Stomach (tissue), 9 donors: ENCODE measurements around the gene MYT1. TPM values are rescaled to one million over a fixed set of nuclear protein-coding genes. Genes with fewer than 3 reads are reported as not detected.
"Not testable (repeated sequence)": the region's sequence is repeated elsewhere in the genome, so short reads cannot be mapped to it uniquely, and the experiment has no call there.

ENCODE experiments used
- DNase-seq, 2 donors: peaks; one replicate each; pipeline versions ENCODE4 v3.0.0 to v3.0.0-alpha.2; 2013 to 2019
- H3K27ac ChIP-seq, 5 donors: fragments of 200-600 bp in 4 of 5; sonication (generic) in 4 of 5; one replicate each; pipeline ENCODE4 v1.5.1; 2013 to 2019; ENCODE audit warnings: mild to moderate bottlenecking in 1 of 5, moderate library complexity in 1 of 5
- H3K27me3 ChIP-seq, 3 donors: fragments of 200-600 bp; sonication (generic); one replicate each; pipeline ENCODE4 v1.5.1; 2017 to 2019; ENCODE audit warnings: mixed run types in 1 of 3
- H3K36me3 ChIP-seq, 4 donors: fragments of 200-600 bp; sonication (generic); 1 replicate in 3 of 4; 2 replicates in 1 of 4; pipeline ENCODE4 v1.5.1; 2016 to 2019
- H3K4me1 ChIP-seq, 4 donors: fragments of 200-600 bp; sonication (generic); one replicate each; pipeline ENCODE4 v1.5.1; 2016 to 2019
- H3K4me3 ChIP-seq, 4 donors: fragments of 200-600 bp; sonication (generic) in 3 of 4; one replicate each; pipeline ENCODE4 v1.5.1; 2016 to 2019; ENCODE audit warnings: mild to moderate bottlenecking in 1 of 4
- H3K9me3 ChIP-seq, 4 donors: fragments of 200-600 bp; sonication (generic); one replicate each; pipeline ENCODE4 v1.5.1; 2016 to 2019
- EP300 ChIP-seq: sonication (generic); formaldehyde crosslinking; IDR thresholded peaks from one replicate; pipeline ENCODE4 v1.6.1; 2017; ENCODE audit warnings: antibody characterized with exemption
- POLR2A ChIP-seq, 4 donors: fragments of 450-650 bp; IDR thresholded peaks; one replicate each; pipeline ENCODE4 v1.6.1; 2016; ENCODE audit warnings: antibody characterized with exemption in 4 of 4, control low read depth in 2 of 4, mild to moderate bottlenecking in 1 of 4, moderate library complexity in 1 of 4
- POLR2AphosphoS5 ChIP-seq, 3 donors: sonication (generic); formaldehyde crosslinking; IDR thresholded peaks; one replicate each; pipeline ENCODE4 v1.6.1; 2016; ENCODE audit warnings: antibody characterized with exemption in 3 of 3
- WGBS, 5 donors: extraction: QIAGEN DNeasy Blood & Tissue Kit in 3 of 5; methylation state at CpG; one replicate each; pipeline versions ENCODE4 v1.1.5 to v1.1.7; 2013 to 2018; 5-methylcytosine and 5-hydroxymethylcytosine counted together
- intact Hi-C: fragments of 100-400 bp; cut with DNase I; formaldehyde crosslinking; loops from one replicate; pipeline ENCODE4 v1.15.1; 2023; ENCODE audit warnings: low total_unique reads
- polyA plus RNA-seq, 3 donors: library from polyadenylated mRNA; stranded (reverse); fragments of 200-250 nt; gene quantifications; one replicate each; pipeline ENCODE4 v1.2.3, GENCODE V29; 2013
- total RNA-seq, 5 donors: library from RNA; depleted of rRNA; stranded (reverse); fragments of >200 nt; gene quantifications; one replicate each; pipeline versions ENCODE4 v1.1.0 to v1.2.3, GENCODE V29; 2014 to 2016
- TF ChIP-seq, protein P1 (sequence below), 7 experiments: fragments of 450-650 bp in 4 of 7; fragments of 200-600 bp in 3 of 7; sonication (generic) in 3 of 7; IDR thresholded peaks; one replicate each; pipeline ENCODE4 v1.5.1; 2016 to 2019; ENCODE audit warnings: antibody characterized with exemption in 7 of 7, control low read depth in 2 of 7, mild to moderate bottlenecking in 1 of 7
- donor health status: healthy with polysubstance abuse.
- donor health status: Bipolar disorder and iron deficiency.
- donor health status: healthy.

Gene MYT1
- total and polyA plus RNA-seq, 8 donors: 0.08 to 0.55 (median 0.25) TPM; not detected in 5

GRCh38 chr20:64176971-64177370 is 12.7 kb downstream of the MYT1 start:
- TF ChIP-seq POLR2A (IDR thresholded peaks at IDR 0.05): no peak
- no peak for TF ChIP-seq POLR2AphosphoS5 (IDR thresholded peaks at IDR 0.05)
- TF ChIP-seq, protein P1, sequence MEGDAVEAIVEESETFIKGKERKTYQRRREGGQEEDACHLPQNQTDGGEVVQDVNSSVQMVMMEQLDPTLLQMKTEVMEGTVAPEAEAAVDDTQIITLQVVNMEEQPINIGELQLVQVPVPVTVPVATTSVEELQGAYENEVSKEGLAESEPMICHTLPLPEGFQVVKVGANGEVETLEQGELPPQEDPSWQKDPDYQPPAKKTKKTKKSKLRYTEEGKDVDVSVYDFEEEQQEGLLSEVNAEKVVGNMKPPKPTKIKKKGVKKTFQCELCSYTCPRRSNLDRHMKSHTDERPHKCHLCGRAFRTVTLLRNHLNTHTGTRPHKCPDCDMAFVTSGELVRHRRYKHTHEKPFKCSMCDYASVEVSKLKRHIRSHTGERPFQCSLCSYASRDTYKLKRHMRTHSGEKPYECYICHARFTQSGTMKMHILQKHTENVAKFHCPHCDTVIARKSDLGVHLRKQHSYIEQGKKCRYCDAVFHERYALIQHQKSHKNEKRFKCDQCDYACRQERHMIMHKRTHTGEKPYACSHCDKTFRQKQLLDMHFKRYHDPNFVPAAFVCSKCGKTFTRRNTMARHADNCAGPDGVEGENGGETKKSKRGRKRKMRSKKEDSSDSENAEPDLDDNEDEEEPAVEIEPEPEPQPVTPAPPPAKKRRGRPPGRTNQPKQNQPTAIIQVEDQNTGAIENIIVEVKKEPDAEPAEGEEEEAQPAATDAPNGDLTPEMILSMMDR (IDR thresholded peaks at IDR 0.05): no peak
- TF ChIP-seq EP300: no peak
- intact Hi-C loops: no loop called here
- H3K27me3 ChIP-seq: peaks cover 0 to 43% (median 7%) of the 10 kb centered on the region in 3 donors
- no peak overlapping the region for H3K4me3 ChIP-seq
- H3K27ac ChIP-seq: no peak overlapping the region
- 33 to 51% (median 40%) methylated on average over 2 of the region's 2 CpGs for WGBS, 5 donors
- no peaks in the 10 kb centered on the region for H3K9me3 ChIP-seq
- no peaks in the 10 kb centered on the region for H3K4me1 ChIP-seq
- DNase-seq: no peak
- no peaks in the 10 kb centered on the region for H3K36me3 ChIP-seq

GRCh38 chr20:64177384-64177783 is 13.1 kb downstream of the MYT1 start:
- intact Hi-C loops: no loop called here
- H3K27me3 ChIP-seq: peaks cover 0 to 43% (median 5%) of the 10 kb centered on the region in 3 donors
- WGBS, 5 donors: 40 to 58% (median 53%) methylated on average over 7 to 8 of the region's 8 CpGs

GRCh38 chr20:64177787-64178186 is 13.5 kb downstream of the MYT1 start:
- H3K27me3 ChIP-seq: peaks cover 0 to 44% (median 5%) of the 10 kb centered on the region in 3 donors
- H3K4me3 ChIP-seq: no peak overlapping the region
- no peaks in the 10 kb centered on the region for H3K36me3 ChIP-seq
- intact Hi-C loops: no loop called here
- no peaks in the 10 kb centered on the region for H3K9me3 ChIP-seq
- TF ChIP-seq, protein P1 (IDR thresholded peaks at IDR 0.05): no peak
- TF ChIP-seq POLR2AphosphoS5 (IDR thresholded peaks at IDR 0.05) (no peak), POLR2A (IDR thresholded peaks at IDR 0.05) (no peak), EP300 (no peak)
- H3K27ac ChIP-seq: no peak overlapping the region
- 79 to 93% (median 88%) methylated on average over 4 of the region's 4 CpGs for WGBS, 5 donors
- DNase-seq: no peak
- H3K4me1 ChIP-seq: no peaks in the 10 kb centered on the region

More at GRCh38 chr20:64177384-64177783, 13.1 kb downstream of the MYT1 start:
- Histone ChIP-seq H3K4me3 (no peak overlapping the region), H3K4me1 (no peaks in the 10 kb centered on the region), H3K27ac (no peak overlapping the region), H3K9me3 (no peaks in the 10 kb centered on the region), H3K36me3 (no peaks in the 10 kb centered on the region)
- TF ChIP-seq, protein P1 (IDR thresholded peaks at IDR 0.05): no peak
- TF ChIP-seq EP300: no peak
- no peak for DNase-seq

DNA sequence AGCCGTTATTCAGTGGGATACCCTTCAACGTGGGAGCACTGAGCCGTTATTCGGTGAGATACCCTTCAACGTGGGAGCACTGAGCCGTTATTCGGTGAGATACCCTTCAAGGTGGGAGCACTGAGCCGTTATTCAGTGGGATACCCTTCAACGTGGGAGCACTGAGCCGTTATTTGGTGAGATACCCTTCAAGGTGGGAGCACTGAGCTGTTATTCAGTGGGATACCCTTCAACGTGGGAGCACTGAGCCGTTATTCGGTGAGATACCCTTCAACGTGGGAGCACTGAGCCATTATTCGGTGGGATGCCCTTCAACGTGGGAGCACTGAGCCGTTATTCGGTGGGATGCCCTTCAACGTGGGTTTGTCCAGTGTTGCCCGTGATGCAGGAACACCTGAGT is 14.7 kb downstream of the MYT1 start:
- H3K36me3 ChIP-seq, H3K4me3 ChIP-seq, H3K9me3 ChIP-seq, DNase-seq, H3K4me1 ChIP-seq, H3K27ac ChIP-seq, intact Hi-C loops: not testable (repeated sequence)
- 89 to 92% (median 90%) methylated on average over 19 to 20 of the region's 20 CpGs for WGBS, 5 donors
- H3K27me3 ChIP-seq: peaks cover 0 to 37% (median 5%) of the 10 kb centered on the region in 3 donors

- Histone ChIP-seq H3K4me3 (no peak overlapping the region), H3K9me3 (no peaks in the 10 kb centered on the region), H3K4me1 (no peaks in the 10 kb centered on the region), H3K36me3 (no peaks in the 10 kb centered on the region), H3K27me3 (peaks cover 0 to 40% (median 5%) of the 10 kb centered on the region in 3 donors), H3K27ac (no peak overlapping the region)
- 84 to 94% (median 89%) methylated on average over 6 of the region's 6 CpGs for WGBS, 5 donors
- DNase-seq: no peak
- TF ChIP-seq POLR2A (IDR thresholded peaks at IDR 0.05): peak in 1 of 4 donors; percentile 76
- TF ChIP-seq POLR2AphosphoS5 (IDR thresholded peaks at IDR 0.05): no peak
- intact Hi-C loops: no loop called here
Observed at GRCh38 chr20:64179805-64180204, 15.6 kb downstream of the MYT1 start.
